Heart right ventricle (tissue), 16 donors: ENCODE results near the gene SH3RF3. TPM values are rescaled to one million over a fixed set of nuclear protein-coding genes. Genes with fewer than 3 reads are reported as not detected.

Experiments
- ATAC-seq, 8 donors: fragments of 200-7000 bp; cut with Tn5 transposase; one replicate each; pipeline ENCODE4 v1.9.1; 2020; ENCODE audit warnings: mild to moderate bottlenecking in 8 of 8, moderate library complexity in 8 of 8, moderate number of reproducible peaks in 1 of 8
- DNase-seq, 2 donors: peaks; one replicate each; pipeline ENCODE4 v3.0.0-alpha.2; 2020
- H3K27ac ChIP-seq, 10 donors: fragments of 200-600 bp; sonication (generic) in 2 of 10; one replicate each; pipeline versions ENCODE4 v1.5.0 to v1.8.0; 2020 to 2022; ENCODE audit warnings: mild to moderate bottlenecking in 3 of 10
- H3K27me3 ChIP-seq, 7 donors: fragments of 200-600 bp; one replicate each; pipeline ENCODE4 v1.8.0; 2021 to 2022; ENCODE audit warnings: mild to moderate bottlenecking in 2 of 7
- H3K36me3 ChIP-seq, 9 donors: fragments of 200-600 bp; sonication (generic) in 1 of 9; one replicate each; pipeline versions ENCODE4 v1.5.0 to v1.8.0; 2020 to 2022; ENCODE audit warnings: mild to moderate bottlenecking in 2 of 9
- H3K4me1 ChIP-seq, 9 donors: fragments of 200-600 bp; sonication (generic) in 1 of 9; one replicate each; pipeline versions ENCODE4 v1.5.0 to v1.8.0; 2020 to 2022; ENCODE audit warnings: mild to moderate bottlenecking in 4 of 9
- H3K4me3 ChIP-seq, 10 donors: fragments of 200-600 bp; sonication (generic) in 2 of 10; one replicate each; pipeline versions ENCODE4 v1.5.0 to v1.8.0; 2020 to 2022; ENCODE audit warnings: mild to moderate bottlenecking in 7 of 10, moderate library complexity in 2 of 10
- H3K9me3 ChIP-seq, 11 donors: fragments of 200-600 bp in 10 of 11; sonication (generic) in 2 of 11; one replicate each; pipeline versions ENCODE4 v1.5.0 to v1.8.0; 2013 to 2022; ENCODE audit warnings: mild to moderate bottlenecking in 2 of 11, control low read depth in 1 of 11, moderate library complexity in 1 of 11
- WGBS, 2 donors: extraction: QIAGEN DNeasy Blood & Tissue Kit; methylation state at CpG; one replicate each; pipeline ENCODE4 v1.1.7; 2013; ENCODE audit warnings: inconsistent platforms in 1 of 2; 5-methylcytosine and 5-hydroxymethylcytosine counted together
- intact Hi-C, 10 donors: fragments of 100-400 bp; cut with DNase I; formaldehyde crosslinking; loops; one replicate each; pipeline versions ENCODE4 v1.11.1 to v1.14.2; 2022
- polyA plus RNA-seq, 2 donors: library from polyadenylated mRNA; stranded (reverse); fragments of 200-250 nt; gene quantifications; one replicate each; pipeline ENCODE4 v1.2.3, GENCODE V29; 2013
- total RNA-seq, 10 donors: library from RNA; stranded (reverse); fragmentation: NEBNext Ultra II Directional in 3 of 10; extraction: Animal tissue kit (Norgen Biotek cat#: 25700) in 3 of 10; gene quantifications; one replicate each; pipeline versions ENCODE4 v1.2.1 to v1.2.4, GENCODE V29; 2021 to 2023
- TF ChIP-seq, protein P1 (sequence below), 9 donors: fragments of 200-600 bp; sonication (generic) in 2 of 9; IDR thresholded peaks; one replicate each; pipeline versions ENCODE4 v1.5.0 to v1.8.0; 2021 to 2022; ENCODE audit warnings: antibody characterized with exemption in 9 of 9, mild to moderate bottlenecking in 5 of 9, moderate library complexity in 1 of 9
- donor health status: Arrhythmogenic right ventricular cardiomyopathy.
- donor health status: ischemic (EF 13 %, LVEDD 7.1; RV severe dilation, severe dysfunction).
- donor health status: healthy with polysubstance abuse.
- donor health status: DM: no; HTN: yes; CAD: no.
- donor health status: DM: no; HTN: no; CAD: no.
- donor health status: ischemic (EF 25% LVEDD 6.9; RV normal size, moderate dysfunction).
- donor health status: ischemic (EF 25% LVEDD 5.7; RV mildly dilated, moderate dysfunction).
- donor health status: healthy.
- donor health status: DM: yes; HTN: yes; CAD: no.
- donor health status: Ischemic cardiomyopathy.
- donor health status: ischemic (EF 35%, LVEDD 5.7; RV mildly dilated, moderate dysfunction).
- donor health status: nonischemic (EF 11% LVEDD 7.7; RV severe dilation, severe dysfunction).
- donor health status: DM: yes; HTN: yes; CAD: no.
- donor health status: PGD.
- donor health status: ischemic (EF 29% LVEDD 5.4; RV normal size, mild dysfunction).
- donor health status: nonischemic (EF 23%, LVEDD 6.1; RV moderate dilation, normal function).

Gene SH3RF3
- total and polyA plus RNA-seq, 12 donors = 5.0 to 11.5 (median 8.6) TPM

GRCh38 chr2:109514857-109515256, 385.9 kb downstream of the SH3RF3 start:
- TF ChIP-seq, protein P1, sequence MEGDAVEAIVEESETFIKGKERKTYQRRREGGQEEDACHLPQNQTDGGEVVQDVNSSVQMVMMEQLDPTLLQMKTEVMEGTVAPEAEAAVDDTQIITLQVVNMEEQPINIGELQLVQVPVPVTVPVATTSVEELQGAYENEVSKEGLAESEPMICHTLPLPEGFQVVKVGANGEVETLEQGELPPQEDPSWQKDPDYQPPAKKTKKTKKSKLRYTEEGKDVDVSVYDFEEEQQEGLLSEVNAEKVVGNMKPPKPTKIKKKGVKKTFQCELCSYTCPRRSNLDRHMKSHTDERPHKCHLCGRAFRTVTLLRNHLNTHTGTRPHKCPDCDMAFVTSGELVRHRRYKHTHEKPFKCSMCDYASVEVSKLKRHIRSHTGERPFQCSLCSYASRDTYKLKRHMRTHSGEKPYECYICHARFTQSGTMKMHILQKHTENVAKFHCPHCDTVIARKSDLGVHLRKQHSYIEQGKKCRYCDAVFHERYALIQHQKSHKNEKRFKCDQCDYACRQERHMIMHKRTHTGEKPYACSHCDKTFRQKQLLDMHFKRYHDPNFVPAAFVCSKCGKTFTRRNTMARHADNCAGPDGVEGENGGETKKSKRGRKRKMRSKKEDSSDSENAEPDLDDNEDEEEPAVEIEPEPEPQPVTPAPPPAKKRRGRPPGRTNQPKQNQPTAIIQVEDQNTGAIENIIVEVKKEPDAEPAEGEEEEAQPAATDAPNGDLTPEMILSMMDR (IDR thresholded peaks at IDR 0.05) = no peak
- H3K36me3 ChIP-seq = no peaks in the 10 kb centered on the region
- H3K9me3 ChIP-seq = no peaks in the 10 kb centered on the region
- WGBS, 2 donors = 95 to 97% methylated on average over 5 of the region's 5 CpGs
- peaks cover 0 to 14% (median 4%) of the 10 kb centered on the region in 9 donors for H3K4me1 ChIP-seq
- no peaks in the 10 kb centered on the region for H3K27me3 ChIP-seq
- ATAC-seq = no peak
- no peak for DNase-seq
- H3K27ac ChIP-seq = peak overlapping the region in 6 of 10 donors; percentile 62 to 79 (median 68)
- no peak overlapping the region for H3K4me3 ChIP-seq
- intact Hi-C loops = loop anchor here in 1 of 10 donors (10.0 kb wide), 1 partner anchor 230 kb away; no protein-coding TSS in a partner anchor

GRCh38 chr2:109516445-109517117, 387.6 kb downstream of the SH3RF3 start:
- Histone ChIP-seq H3K4me3 (no peak overlapping the region), H3K9me3 (no peaks in the 10 kb centered on the region), H3K27ac (no peak overlapping the region), H3K27me3 (no peaks in the 10 kb centered on the region), H3K4me1 (peaks cover 0 to 14% (median 4%) of the 10 kb centered on the region in 9 donors), H3K36me3 (no peaks in the 10 kb centered on the region)
- TF ChIP-seq, protein P1 (IDR thresholded peaks at IDR 0.05) = peak; percentile 17 to 74 (median 72)
- DNase-seq = peak in 1 of 2 donors; percentile 52
- intact Hi-C loops = loop anchor here in 1 of 10 donors (10.0 kb wide), 1 partner anchor 232 kb away; no protein-coding TSS in a partner anchor
- WGBS, 2 donors = 53% methylated on average over 20 of the region's 20 CpGs
- peak; percentile 40 to 75 (median 62) for ATAC-seq

DNA sequence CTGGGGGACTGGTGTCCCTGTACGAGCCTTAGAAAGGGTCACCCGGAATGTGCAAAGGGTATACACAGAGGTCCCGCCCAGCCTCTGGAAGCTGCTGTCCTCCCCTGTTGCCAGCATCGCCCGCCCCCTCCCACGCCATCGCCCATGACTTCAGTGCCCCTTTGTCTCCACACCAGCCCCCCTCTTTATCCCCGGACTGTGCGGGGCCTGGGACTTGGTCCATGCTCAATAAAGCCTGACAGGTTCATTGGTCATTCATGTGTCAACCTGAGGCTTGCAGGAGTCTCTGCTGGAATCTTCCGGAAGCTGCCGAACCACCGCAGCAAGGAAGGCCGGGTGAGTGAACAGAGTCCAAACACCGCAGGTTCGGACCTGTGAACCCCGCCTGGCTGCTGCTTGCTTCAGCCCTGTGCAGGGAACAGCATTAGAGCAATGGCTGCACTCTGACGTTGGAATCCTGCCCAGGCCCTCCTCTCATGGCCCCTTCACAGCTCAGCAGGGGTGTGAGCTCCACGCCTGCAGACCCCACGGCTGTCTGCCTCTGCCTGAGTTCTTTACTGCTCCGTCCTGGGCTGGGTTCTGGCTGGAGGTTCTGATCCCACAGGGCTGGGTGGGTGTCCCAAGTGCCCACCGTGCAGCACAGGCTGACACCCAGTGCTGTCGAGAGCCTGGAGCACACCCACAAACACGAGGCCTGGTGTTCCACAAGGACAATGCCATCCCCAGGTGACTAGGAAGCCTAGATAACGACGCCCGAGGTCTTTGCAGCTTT, 388.3 kb downstream of the SH3RF3 start:
- ATAC-seq (no peak), DNase-seq (no peak)
- Histone ChIP-seq H3K27me3 (no peaks in the 10 kb centered on the region), H3K36me3 (no peaks in the 10 kb centered on the region), H3K9me3 (no peaks in the 10 kb centered on the region), H3K4me3 (no peak overlapping the region), H3K4me1 (peaks cover 0 to 14% (median 4%) of the 10 kb centered on the region in 9 donors), H3K27ac (no peak overlapping the region)
- WGBS, 2 donors = 86 to 87% methylated on average over 26 of the region's 26 CpGs
- intact Hi-C loops = loop anchor here in 1 of 10 donors (10.0 kb wide), 1 partner anchor 233 kb away; no protein-coding TSS in a partner anchor
- TF ChIP-seq, protein P1 (IDR thresholded peaks at IDR 0.05) = no peak

DNA sequence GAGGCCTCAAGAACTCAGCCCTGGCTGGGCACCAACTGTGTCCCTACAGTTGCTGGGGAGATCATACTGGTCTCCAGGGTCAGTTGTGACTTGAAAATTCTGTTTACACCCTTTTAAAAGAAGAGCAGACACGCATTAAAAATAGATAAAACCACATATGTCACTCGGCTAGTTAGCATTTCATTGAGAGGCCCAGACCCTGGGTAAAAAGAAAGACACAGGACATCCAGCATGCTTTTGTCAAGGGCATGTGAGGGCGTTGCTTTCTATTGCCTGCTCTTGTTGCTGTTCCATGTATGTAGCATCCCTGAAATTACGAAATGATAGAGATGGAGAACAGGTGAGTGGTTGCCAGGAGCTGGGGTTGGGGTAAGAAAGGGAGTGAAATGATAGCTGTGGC, 390.5 kb downstream of the SH3RF3 start:
- ATAC-seq (no peak), DNase-seq (no peak)
- Histone ChIP-seq H3K4me1 (peaks cover 0 to 3% (median 0%) of the 10 kb centered on the region in 9 donors), H3K36me3 (no peaks in the 10 kb centered on the region), H3K27me3 (no peaks in the 10 kb centered on the region), H3K4me3 (no peak overlapping the region), H3K9me3 (no peaks in the 10 kb centered on the region), H3K27ac (no peak overlapping the region)
- TF ChIP-seq, protein P1 (IDR thresholded peaks at IDR 0.05) = no peak
- WGBS, 2 donors = 87 to 91% methylated on average over 4 of the region's 4 CpGs
- intact Hi-C loops = loop anchor here in 1 of 10 donors (10.0 kb wide), 1 partner anchor 235 kb away; no protein-coding TSS in a partner anchor
